ENCODE results near the gene POLD1.

The POLD1 gene

DNA sequence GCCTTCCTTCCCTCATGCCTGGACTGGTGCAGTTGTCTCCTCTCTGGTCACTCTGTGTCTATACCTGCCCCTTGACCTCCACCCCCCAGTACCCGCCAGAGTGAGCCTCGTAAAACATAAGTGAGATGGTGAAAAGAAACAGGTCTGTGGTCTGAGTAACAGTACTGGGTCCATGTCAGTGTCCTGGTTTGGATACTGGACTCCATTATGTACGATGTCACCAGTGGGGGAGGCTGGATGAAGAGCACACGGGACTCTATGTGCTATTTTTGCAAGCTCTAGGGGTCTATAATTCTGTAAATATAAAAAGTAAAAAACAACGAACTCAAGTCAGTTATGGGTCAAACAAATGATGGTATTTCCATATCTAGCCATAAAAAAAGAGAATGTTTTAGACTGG, 62.9 kb downstream of the POLD1 start:
- H3K27ac ChIP-seq = no peak overlapping the region
- no peak for TF ChIP-seq ZFX (IDR thresholded peaks at IDR 0.05; ENCODE audit: borderline replicate concordance)
- TF ChIP-seq, protein P1, sequence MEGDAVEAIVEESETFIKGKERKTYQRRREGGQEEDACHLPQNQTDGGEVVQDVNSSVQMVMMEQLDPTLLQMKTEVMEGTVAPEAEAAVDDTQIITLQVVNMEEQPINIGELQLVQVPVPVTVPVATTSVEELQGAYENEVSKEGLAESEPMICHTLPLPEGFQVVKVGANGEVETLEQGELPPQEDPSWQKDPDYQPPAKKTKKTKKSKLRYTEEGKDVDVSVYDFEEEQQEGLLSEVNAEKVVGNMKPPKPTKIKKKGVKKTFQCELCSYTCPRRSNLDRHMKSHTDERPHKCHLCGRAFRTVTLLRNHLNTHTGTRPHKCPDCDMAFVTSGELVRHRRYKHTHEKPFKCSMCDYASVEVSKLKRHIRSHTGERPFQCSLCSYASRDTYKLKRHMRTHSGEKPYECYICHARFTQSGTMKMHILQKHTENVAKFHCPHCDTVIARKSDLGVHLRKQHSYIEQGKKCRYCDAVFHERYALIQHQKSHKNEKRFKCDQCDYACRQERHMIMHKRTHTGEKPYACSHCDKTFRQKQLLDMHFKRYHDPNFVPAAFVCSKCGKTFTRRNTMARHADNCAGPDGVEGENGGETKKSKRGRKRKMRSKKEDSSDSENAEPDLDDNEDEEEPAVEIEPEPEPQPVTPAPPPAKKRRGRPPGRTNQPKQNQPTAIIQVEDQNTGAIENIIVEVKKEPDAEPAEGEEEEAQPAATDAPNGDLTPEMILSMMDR (IDR thresholded peaks at IDR 0.05) = no peak

DNA sequence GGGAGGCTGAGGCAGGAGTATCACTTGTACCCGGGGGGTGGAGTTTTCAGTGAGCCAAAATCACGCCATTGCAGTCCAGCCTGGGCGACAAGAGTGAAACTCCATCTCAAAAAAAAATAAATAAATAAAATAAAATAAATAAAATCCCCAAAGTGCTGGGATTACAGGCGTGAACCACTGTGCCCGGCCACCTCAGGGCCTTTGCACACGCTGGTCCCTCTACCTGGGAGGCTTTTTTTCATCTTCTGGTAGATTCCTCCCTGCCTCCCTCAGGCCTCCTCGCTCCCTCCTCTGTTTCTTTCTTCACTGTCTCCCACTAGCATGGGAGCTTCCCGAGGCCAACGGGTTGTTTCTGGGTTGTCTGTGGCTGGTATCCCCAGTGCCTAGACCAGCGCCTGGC, 63.6 kb downstream of the POLD1 start:
- H3K27ac ChIP-seq = no peak overlapping the region
- TF ChIP-seq, protein P1 (IDR thresholded peaks at IDR 0.05) = no peak
- no peak for TF ChIP-seq ZFX (IDR thresholded peaks at IDR 0.05; ENCODE audit: borderline replicate concordance)

DNA sequence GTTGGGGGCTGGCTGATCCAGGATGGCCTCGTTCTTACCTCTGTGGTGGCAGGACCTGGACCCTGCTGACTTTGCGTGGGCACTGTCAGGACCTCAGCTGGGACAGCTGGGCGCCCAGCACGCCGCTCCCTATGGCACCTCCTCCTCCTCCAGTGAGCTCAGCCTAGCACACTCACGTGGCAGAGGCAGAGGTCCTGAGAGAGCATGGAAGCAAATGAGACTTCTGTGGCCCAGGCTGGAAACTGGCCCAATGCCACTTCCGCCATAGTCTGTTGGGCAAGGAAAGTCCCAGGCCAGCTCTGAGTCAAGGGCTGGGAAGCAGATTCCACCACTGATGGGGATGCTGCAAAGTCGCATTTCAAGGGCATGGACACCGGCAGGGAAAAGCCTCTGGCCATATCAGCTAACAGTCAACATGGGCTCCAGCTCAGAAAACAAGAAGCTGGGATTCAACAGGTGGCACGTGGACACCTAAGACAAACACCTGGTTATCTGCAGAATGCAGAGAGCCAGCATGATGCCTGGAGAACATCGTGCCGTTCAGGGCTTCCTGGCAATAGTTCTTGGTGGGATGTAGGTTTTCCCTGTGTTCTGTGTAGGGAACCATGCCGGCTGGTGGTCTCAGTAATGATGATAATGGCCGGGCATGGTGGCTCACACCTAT, 65.2 kb downstream of the POLD1 start:
- TF ChIP-seq ZFX (IDR thresholded peaks at IDR 0.05; ENCODE audit: borderline replicate concordance) = no peak
- TF ChIP-seq, protein P1 (IDR thresholded peaks at IDR 0.05) = no peak
- H3K27ac ChIP-seq = no peak overlapping the region

DNA sequence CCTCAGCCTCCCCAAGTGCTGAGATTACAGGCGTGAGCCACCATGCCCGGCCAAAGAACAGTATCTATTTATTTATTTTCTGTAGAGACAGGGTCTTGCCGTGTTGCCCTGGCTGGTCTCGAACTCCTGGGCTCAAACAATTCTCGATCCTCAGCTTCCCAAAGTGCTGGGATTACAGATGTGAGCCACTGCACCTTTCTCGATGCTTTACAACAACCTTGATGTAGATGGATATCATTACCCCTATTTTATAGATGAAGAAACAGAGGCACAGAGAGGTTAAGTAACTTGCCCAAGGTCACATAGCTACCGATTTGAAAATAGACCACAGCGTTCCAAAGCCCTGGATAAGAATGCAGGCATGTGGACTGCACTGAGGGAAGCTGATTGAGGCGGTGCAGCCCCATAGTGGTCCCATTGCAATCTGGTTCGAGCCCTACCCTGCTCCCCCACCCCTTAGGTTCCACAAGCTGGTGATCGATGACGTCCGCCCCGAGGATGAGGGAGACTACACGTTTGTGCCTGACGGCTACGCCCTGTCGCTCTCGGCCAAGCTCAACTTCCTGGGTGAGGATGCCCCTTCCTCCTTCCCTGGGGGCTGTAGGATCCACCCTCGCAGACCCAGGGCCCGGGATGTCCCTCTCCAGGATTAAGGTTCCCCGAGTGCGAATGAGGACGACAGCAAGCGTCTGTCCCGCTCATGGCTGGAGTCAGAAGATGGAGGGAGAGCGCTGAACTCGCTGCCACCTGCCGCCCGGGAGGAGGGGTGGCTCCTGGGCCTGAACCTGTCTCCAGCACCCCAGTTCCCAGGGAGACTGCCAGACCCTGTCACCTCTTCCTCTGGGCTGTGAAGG, 66.4 kb downstream of the POLD1 start:
- TF ChIP-seq, protein P1 (IDR thresholded peaks at IDR 0.05) = no peak
- no peak for TF ChIP-seq ZFX (IDR thresholded peaks at IDR 0.05; ENCODE audit: borderline replicate concordance)
- no peak overlapping the region for H3K27ac ChIP-seq

DNA sequence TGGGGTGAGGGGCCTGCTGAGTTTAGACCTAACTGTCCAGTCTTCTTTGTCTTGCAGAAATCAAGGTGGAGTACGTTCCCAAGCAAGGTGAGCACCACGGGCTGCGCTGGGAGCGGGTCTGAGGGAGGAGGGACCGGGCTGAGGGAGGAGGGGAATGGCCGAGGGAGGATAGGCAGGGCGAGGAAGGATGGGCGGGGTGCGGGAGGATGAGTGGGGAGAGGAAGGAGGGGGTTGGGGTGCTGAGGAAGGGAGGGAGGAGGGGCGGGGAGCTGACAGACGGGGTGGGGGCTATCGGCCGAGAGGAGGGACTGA, 67.0 kb downstream of the POLD1 start:
- TF ChIP-seq ZFX (IDR thresholded peaks at IDR 0.05; ENCODE audit: borderline replicate concordance) = no peak
- TF ChIP-seq, protein P1 (IDR thresholded peaks at IDR 0.05) = no peak

DNA sequence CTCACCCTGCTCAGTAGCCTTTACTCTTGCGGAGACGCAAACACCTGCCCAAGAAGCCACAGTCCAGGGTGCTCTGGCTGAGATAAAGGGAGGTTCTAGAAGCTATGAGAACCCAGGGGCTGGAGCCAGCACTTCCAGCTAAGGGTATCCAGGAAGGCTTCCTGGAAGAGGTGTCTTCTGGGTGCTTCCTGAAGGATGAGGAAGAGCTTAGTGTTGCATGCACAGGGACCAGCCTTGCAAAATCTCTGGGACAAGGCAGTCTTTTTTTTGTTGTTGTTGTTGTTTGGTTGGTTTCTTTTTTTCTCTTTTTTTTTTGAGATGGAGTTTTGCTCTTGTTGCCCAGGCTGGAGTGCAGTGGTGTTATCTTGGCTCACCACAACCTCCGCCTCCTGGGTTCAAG, 69.1 kb downstream of the POLD1 start:
- TF ChIP-seq ZFX (IDR thresholded peaks at IDR 0.05; ENCODE audit: borderline replicate concordance) = no peak
- TF ChIP-seq, protein P1 (IDR thresholded peaks at IDR 0.05) = no peak
- no peak overlapping the region for H3K27ac ChIP-seq

More for the DNA sequence above, 67.0 kb downstream of the POLD1 start:
- H3K27ac ChIP-seq = no peak overlapping the region

DNA sequence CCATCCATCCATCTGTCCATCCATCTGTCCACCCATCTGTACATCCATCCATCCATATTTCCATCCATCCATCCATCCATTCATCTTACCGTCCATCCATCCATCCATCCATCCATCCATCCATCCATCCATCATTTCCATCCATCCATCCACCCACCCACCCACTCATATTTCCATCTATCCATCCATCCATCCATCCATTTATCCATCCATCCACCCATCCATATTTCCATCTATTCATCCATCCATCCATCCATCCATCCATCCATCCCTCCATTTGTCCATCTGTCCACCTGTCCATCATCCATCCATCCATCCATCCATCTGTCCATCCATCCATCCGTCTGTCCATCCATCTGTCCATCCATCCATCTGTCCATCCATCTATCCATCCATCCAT, 71.8 kb downstream of the POLD1 start:
- H3K27ac ChIP-seq = no peak overlapping the region
- TF ChIP-seq, protein P1 (IDR thresholded peaks at IDR 0.05) = no peak
